ENCODE data around the gene MCCC1. TPM values are rescaled to one million over a fixed set of nuclear protein-coding genes. Genes with fewer than 3 reads are reported as not detected.

MCCC1 gene
- total RNA-seq, 1 experiment from 2014 or later = 42.8 TPM

GRCh38 chr3:182973047-182973446, 126.2 kb downstream of the MCCC1 start:
- Histone ChIP-seq H3K36me3 (ENCODE audit: control insufficient read depth, insufficient read depth, low read length) (no peaks in the 10 kb centered on the region), H3K9me3 (no peaks in the 10 kb centered on the region), H3K4me3 (ENCODE audit: low read depth, low read length) (no peak overlapping the region), H3K4me1 (peaks cover 11% of the 10 kb centered on the region), H3K27me3 (replicated peaks; ENCODE audit: control insufficient read depth, insufficient read depth, low read length) (no peaks in the 10 kb centered on the region)
- Mint-ChIP-seq H3K27ac (ENCODE audit: unreplicated experiment) (no peak overlapping the region), H3K4me1 (ENCODE audit: low read depth, unreplicated experiment) (peaks cover 6% of the 10 kb centered on the region), H3K9me3 (ENCODE audit: unreplicated experiment) (no peaks in the 10 kb centered on the region), H3K27me3 (ENCODE audit: insufficient read depth, unreplicated experiment) (no peaks in the 10 kb centered on the region), H3K36me3 (ENCODE audit: insufficient read depth, unreplicated experiment) (no peaks in the 10 kb centered on the region), H3K4me3 (ENCODE audit: unreplicated experiment) (no peak overlapping the region)
- POLR2A ChIA-PET = no interaction called here
- TF ChIP-seq CTCF (IDR thresholded peaks at IDR 0.05; ENCODE audit: insufficient read depth in 1 of 2, low read depth in 1 of 2, low read length in 1 of 2, severe bottlenecking in 1 of 2, unreplicated experiment in 1 of 2) = no peak
- CTCF ChIA-PET = no interaction called here
- DNase-seq = no peak
- no TSS peak for BruUV-seq (replicated peaks)
- intact Hi-C loops (cut with micrococcal nuclease; ENCODE audit: unreplicated experiment) = no loop called here

DNA sequence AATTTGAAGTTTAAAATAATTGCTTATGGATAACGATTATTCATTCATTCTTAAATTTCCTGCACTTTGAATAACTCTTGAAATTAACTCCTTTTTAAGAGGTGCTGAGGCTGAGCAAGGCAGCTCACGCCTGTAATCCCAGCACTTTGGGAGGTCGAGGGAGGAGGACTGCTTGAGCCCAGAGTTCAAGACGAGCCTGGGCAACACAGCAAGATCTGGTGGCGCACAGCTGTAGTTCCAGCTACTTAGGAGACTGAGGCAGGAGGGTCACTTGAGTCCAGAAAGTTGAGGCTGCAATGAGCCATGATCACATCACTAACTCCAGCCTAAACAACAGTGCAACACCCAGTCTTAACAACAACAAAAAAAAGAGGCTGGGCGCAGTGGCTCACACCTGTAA, 126.9 kb downstream of the MCCC1 start:
- Mint-ChIP-seq H3K36me3 (ENCODE audit: insufficient read depth, unreplicated experiment) (no peaks in the 10 kb centered on the region), H3K9me3 (ENCODE audit: unreplicated experiment) (no peaks in the 10 kb centered on the region), H3K4me1 (ENCODE audit: low read depth, unreplicated experiment) (peaks cover 11% of the 10 kb centered on the region), H3K4me3 (ENCODE audit: unreplicated experiment) (no peak overlapping the region), H3K27ac (ENCODE audit: unreplicated experiment) (no peak overlapping the region), H3K27me3 (ENCODE audit: insufficient read depth, unreplicated experiment) (no peaks in the 10 kb centered on the region)
- Histone ChIP-seq H3K4me1 (peaks cover 11% of the 10 kb centered on the region), H3K36me3 (ENCODE audit: control insufficient read depth, insufficient read depth, low read length) (no peaks in the 10 kb centered on the region), H3K4me3 (ENCODE audit: low read depth, low read length) (no peak overlapping the region), H3K27me3 (replicated peaks; ENCODE audit: control insufficient read depth, insufficient read depth, low read length) (no peaks in the 10 kb centered on the region), H3K9me3 (no peaks in the 10 kb centered on the region)
- ChIA-PET POLR2A (no interaction called here), CTCF (no interaction called here)
- intact Hi-C loops (cut with micrococcal nuclease; ENCODE audit: unreplicated experiment) = no loop called here
- no peak for DNase-seq
- BruUV-seq (replicated peaks) = no TSS peak
- TF ChIP-seq CTCF (IDR thresholded peaks at IDR 0.05; ENCODE audit: insufficient read depth in 1 of 2, low read depth in 1 of 2, low read length in 1 of 2, severe bottlenecking in 1 of 2, unreplicated experiment in 1 of 2) = no peak

- Mint-ChIP-seq H3K9me3 (ENCODE audit: unreplicated experiment) (no peaks in the 10 kb centered on the region), H3K36me3 (ENCODE audit: insufficient read depth, unreplicated experiment) (peaks cover 1% of the 10 kb centered on the region), H3K27me3 (ENCODE audit: insufficient read depth, unreplicated experiment) (no peaks in the 10 kb centered on the region), H3K4me3 (ENCODE audit: unreplicated experiment) (no peak overlapping the region), H3K4me1 (ENCODE audit: low read depth, unreplicated experiment) (peaks cover 13% of the 10 kb centered on the region), H3K27ac (ENCODE audit: unreplicated experiment) (no peak overlapping the region)
- TF ChIP-seq CTCF (IDR thresholded peaks at IDR 0.05; ENCODE audit: insufficient read depth in 1 of 2, low read depth in 1 of 2, low read length in 1 of 2, severe bottlenecking in 1 of 2, unreplicated experiment in 1 of 2) = no peak
- Histone ChIP-seq H3K4me3 (ENCODE audit: low read depth, low read length) (no peak overlapping the region), H3K9me3 (no peaks in the 10 kb centered on the region), H3K4me1 (peaks cover 11% of the 10 kb centered on the region), H3K27me3 (replicated peaks; ENCODE audit: control insufficient read depth, insufficient read depth, low read length) (no peaks in the 10 kb centered on the region), H3K36me3 (ENCODE audit: control insufficient read depth, insufficient read depth, low read length) (no peaks in the 10 kb centered on the region)
- POLR2A ChIA-PET = interaction anchor here (0.6 kb wide), 1 partner anchor 118 kb away, joined by 4 read pairs; no protein-coding TSS in a partner anchor
- no TSS peak for BruUV-seq (replicated peaks)
- CTCF ChIA-PET = no interaction called here
- intact Hi-C loops (cut with micrococcal nuclease; ENCODE audit: unreplicated experiment) = no loop called here
- no peak for DNase-seq
Observed at GRCh38 chr3:182971637-182972036, 127.7 kb downstream of the MCCC1 start.

Data from Caco-2 (cell line).